ENCODE data around the gene ADCY4.
A peak's percentile ranks its signal among the peaks of the same experiment; 100 is the strongest.

ADCY4 gene

DNA sequence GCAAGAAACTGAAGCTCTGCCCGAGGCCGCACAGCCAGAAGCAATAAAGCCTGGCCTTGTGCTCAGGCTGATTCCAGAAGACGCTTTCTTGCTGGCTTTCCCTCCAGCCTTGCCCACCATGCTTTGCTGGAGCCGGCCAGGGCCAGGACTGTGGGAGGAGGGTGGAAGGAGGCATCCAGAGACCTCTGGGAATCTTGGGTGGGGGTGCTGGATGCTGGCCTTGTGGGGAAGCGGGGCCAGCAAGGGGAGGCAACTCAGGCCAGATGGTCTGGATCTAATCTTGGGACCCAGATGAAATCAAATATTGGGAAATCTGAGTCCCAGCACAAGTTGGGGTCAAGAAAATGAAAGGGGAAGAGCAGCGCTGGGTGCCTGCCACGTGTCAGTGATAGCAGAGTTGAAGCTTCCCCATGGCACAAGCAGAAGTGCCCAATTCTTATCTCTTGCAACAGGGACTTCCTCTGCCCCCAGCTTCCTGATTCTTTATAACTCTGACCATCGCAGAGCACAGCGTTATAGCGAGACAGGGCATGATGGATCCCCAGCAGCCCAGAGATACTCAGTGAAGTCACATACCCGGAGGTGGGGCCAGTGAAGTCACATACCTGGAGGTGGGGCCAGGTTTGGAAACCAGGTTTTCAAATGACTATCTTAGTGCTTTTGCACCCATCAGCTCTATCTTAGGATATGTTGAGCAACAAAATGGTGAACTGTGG lies 57.1 kb downstream of the ADCY4 start:
- Mint-ChIP-seq H3K9me3 (peaks cover 2% of the 10 kb centered on the region), H3K27me3 (no peaks in the 10 kb centered on the region), H3K4me3 (no peak overlapping the region), H3K4me1 (ENCODE audit: low read depth) (peaks cover 66% of the 10 kb centered on the region), H3K27ac (peak overlapping the region; percentile 70), H3K36me3 (ENCODE audit: low read depth) (no peaks in the 10 kb centered on the region)
- DNase-seq = no peak

DNA sequence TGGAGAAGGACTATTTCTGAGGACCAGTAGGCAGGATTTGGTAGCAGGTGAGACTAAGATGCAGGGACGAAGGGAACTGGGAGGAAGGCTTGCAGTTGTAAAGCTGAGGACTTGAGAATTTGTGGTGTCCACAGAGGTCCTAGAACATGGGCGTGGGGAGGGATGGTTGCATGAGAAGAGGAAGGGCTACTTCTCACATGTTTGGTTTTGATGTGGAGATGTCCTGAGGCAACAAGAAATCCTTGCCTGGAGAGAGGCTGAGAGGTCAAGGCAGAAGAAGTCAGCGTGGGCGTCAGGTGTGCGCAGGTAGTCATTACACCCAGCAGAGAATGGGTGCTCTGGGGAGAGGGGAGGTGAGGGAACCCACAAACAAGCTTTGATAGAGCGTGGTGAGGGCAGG lies 57.8 kb downstream of the ADCY4 start:
- Mint-ChIP-seq H3K27me3 (no peaks in the 10 kb centered on the region), H3K4me1 (ENCODE audit: low read depth) (peaks cover 73% of the 10 kb centered on the region), H3K4me3 (no peak overlapping the region), H3K27ac (peak overlapping the region; percentile 2), H3K36me3 (ENCODE audit: low read depth) (no peaks in the 10 kb centered on the region), H3K9me3 (peaks cover 2% of the 10 kb centered on the region)
- no peak for DNase-seq

DNA sequence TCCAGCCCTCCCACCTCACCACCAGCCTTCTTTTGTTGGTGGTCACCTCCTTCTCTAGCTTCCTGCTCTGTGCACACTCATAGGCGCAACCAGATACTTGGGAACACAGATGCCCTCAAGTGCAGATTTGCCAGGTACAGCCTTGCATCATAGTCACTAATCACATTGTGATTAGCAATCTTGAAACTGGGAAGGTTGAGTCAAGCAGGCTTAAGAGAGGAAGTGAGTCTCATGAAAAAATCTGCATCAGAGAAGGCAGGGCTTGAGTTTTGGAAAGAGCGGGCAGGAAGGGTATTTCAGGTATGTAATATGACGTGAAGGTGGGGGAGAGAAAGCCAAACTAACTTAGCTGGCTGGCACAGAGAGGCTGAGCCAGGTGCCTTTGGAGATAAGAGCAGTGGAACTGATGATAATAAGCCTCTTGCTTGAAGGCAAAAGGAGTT lies 60.7 kb downstream of the ADCY4 start:
- Mint-ChIP-seq H3K36me3 (ENCODE audit: low read depth) (peaks cover 13% of the 10 kb centered on the region), H3K4me3 (peak overlapping the region; percentile 28), H3K4me1 (ENCODE audit: low read depth) (peaks cover 77% of the 10 kb centered on the region), H3K27ac (peak overlapping the region; percentile 89), H3K9me3 (peaks cover 2% of the 10 kb centered on the region), H3K27me3 (no peaks in the 10 kb centered on the region)
- peak; percentile 71 for DNase-seq

DNA sequence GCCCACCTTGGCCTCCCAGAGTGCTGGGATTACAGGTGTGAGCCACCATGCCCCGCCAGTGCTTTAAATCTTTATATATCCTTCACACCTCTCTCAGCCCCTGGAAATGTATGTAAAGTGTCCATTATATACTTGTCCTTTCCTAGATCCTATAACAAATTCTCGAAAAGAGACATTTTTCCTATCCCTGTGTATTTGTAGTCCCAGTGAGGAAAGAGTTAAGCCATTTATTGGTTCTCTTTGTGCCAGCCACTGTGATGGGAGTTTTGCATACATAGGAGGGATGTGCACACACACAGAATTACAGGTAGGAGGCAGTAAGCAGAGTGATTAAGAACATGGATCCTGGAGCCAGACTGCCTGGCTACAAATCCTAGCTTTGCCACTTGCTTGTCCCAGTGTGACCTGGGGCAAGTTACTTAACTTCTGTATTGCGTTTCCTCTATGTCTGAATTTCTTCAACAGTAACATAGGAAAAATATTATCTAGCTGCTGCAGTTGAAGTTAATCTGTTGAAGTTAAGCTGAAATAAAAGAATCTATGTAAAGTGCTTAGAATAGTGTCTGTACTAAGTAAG lies 61.4 kb downstream of the ADCY4 start:
- H3K4me1 Mint-ChIP-seq (ENCODE audit: low read depth) = peaks cover 71% of the 10 kb centered on the region
- peaks cover 2% of the 10 kb centered on the region for H3K9me3 Mint-ChIP-seq
- DNase-seq = no peak
- peaks cover 19% of the 10 kb centered on the region for H3K36me3 Mint-ChIP-seq (ENCODE audit: low read depth)
- peak overlapping the region; percentile 13 for H3K4me3 Mint-ChIP-seq
- no peaks in the 10 kb centered on the region for H3K27me3 Mint-ChIP-seq
- peak overlapping the region; percentile 89 for H3K27ac Mint-ChIP-seq

DNA sequence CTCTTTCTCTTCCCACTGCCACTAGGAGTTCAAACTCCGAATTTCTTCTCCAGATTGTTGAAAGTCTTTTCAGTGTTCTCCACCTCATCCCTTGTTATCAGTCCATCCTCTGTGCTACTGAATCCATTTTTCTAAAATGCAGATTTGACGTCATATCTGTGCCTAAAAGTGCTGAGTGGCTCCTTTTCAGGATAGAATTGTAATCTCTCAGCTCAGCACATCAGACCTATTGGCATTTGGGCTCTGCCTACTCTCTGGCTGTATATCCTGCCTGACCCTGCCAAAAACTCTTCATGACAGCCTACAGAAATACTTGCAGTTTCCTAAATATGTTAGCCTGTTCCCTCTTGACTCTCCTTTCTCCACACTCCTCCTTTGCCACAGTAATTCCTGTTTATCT lies 62.4 kb downstream of the ADCY4 start:
- Mint-ChIP-seq H3K4me1 (ENCODE audit: low read depth) (peaks cover 61% of the 10 kb centered on the region), H3K9me3 (no peaks in the 10 kb centered on the region), H3K27me3 (no peaks in the 10 kb centered on the region), H3K36me3 (ENCODE audit: low read depth) (peaks cover 26% of the 10 kb centered on the region), H3K27ac (peak overlapping the region; percentile 95), H3K4me3 (peak overlapping the region; percentile 85)
- DNase-seq = no peak

DNA sequence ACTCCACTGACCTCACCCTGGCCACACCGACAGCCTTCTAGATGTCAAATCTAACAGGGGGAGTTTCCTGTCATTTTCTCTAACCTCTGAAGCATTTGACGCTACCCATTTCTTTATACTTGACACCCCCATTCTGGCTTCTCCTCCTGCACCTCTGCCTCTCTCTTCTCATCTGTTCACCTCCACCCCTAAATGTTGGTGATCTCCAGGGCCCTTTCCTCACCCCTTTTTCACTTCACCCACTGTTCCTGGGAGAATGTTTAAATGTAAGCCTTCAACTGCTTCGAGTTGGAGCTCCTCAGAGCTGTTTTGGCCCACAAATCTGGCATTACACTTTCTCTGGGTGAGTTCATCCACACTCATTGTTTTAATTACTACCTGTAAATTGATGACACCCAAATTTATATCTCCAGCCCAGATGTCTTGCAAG lies 63.0 kb downstream of the ADCY4 start:
- DNase-seq = no peak
- peaks cover 55% of the 10 kb centered on the region for H3K4me1 Mint-ChIP-seq (ENCODE audit: low read depth)
- H3K27ac Mint-ChIP-seq = peak overlapping the region; percentile 95
- H3K27me3 Mint-ChIP-seq = no peaks in the 10 kb centered on the region
- peaks cover 33% of the 10 kb centered on the region for H3K36me3 Mint-ChIP-seq (ENCODE audit: low read depth)
- no peaks in the 10 kb centered on the region for H3K9me3 Mint-ChIP-seq
- peak overlapping the region; percentile 85 for H3K4me3 Mint-ChIP-seq

DNA sequence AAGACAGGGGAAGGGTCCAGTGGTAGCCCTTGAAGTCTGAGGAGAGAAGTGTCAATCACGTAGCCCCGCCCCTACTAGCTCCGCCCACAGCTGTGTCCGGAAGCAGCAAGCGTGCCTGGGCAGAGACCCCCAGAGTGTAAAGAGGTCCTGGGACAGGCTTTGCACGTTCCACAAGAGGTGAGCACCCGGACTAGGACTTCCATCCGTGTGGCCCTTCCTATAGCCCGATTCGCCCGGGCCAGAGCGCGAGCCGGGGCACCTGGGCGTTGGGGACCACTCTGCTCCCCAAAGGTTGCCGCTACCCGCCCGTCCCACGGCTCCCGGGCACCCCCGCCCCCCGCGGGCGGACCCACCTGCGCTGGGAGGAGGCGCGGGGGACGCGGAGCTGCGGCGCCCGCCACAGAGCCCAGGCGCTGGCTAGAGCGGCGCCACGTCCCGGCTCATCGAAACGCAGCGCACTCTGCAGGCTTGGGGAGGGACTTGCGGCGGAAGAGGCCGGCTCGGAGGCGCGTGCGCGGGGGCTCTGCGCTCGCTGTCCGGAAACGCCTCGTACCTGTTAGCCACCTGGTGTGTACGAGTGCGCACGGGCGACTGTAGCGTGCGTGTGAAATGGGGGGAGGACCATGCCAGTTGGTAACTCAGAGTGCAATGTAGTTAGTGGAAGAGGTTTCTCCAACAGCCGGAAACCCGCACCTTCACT lies 63.6 kb downstream of the ADCY4 start, which contains the start of gene RABGGTA:
Gene RABGGTA, minus strand, starts transcription at position 464 of the 700 bp plus-strand sequence. CDS start 482 bp downstream, outside the sequence.
- Mint-ChIP-seq H3K4me1 (ENCODE audit: low read depth) (peaks cover 51% of the 10 kb centered on the region), H3K9me3 (no peaks in the 10 kb centered on the region), H3K36me3 (ENCODE audit: low read depth) (peaks cover 38% of the 10 kb centered on the region), H3K27ac (peak within 1 kb of the TSS; percentile 95), H3K27me3 (no peaks in the 10 kb centered on the region), H3K4me3 (peak within 1 kb of the TSS; percentile 85)
- DNase-seq = peak; percentile 90

DNA sequence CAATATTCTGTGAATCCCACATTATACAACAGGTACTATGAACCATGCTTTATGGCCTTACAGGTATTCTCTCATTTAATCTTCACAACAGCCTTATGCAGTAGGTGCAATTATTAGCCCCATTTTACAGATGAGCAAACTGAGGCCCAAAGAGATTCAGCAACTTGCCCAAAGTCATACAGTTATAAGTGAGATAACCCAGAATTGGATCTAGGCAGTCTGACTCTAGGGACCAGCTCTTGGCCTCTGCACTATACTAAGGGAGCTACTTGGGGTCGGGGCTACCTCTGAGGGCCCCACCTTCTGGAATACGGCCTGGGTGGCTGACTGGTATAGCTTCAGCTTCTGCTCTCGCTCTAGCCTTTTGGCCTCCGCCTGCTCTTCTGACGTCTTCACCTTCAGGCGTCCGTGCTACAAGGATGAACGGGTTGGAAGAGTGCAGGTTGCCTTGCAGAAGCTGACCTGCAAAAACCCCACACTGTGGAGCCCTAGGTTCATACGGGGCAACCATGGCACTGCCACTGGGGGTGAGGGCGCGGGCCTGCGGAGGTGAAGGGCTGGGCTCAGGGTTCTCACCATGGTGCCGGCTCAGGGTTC lies 64.2 kb downstream of the ADCY4 start:
- Mint-ChIP-seq H3K27ac (peak overlapping the region; percentile 95), H3K4me3 (peak overlapping the region; percentile 85), H3K36me3 (ENCODE audit: low read depth) (peaks cover 45% of the 10 kb centered on the region), H3K27me3 (no peaks in the 10 kb centered on the region), H3K9me3 (no peaks in the 10 kb centered on the region), H3K4me1 (ENCODE audit: low read depth) (peaks cover 49% of the 10 kb centered on the region)
- no peak for DNase-seq

DNA sequence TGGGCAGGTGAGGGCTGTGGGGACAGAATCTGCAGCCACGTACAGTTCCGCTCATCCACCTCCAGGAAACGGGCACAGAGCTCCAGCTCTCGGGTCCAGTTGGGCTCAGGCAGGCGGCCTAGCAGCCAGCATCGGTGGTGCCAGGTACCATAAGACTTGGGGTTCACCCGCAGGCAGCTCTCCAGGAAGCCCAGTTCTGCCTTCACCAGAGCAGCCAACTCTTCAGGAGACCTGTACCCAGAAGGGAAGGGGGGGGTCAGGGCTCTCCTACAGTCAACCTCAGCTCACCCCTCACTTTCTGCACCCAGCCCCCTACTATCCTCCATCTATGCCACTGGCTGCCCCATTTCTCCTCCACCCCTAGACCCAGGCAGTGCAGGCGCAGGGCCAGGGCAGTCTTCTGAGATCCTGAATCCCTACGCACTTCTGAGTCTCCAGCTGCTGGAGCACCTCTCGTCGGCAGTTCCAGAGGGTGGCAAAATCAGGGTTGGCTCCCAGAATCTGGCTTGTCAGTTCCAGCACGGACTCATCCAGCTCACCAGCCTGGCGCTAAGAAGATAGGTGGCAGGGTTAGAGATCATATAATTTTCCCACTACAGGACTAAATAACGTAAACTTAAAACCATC lies 64.8 kb downstream of the ADCY4 start:
- no peaks in the 10 kb centered on the region for H3K27me3 Mint-ChIP-seq
- DNase-seq = no peak
- H3K27ac Mint-ChIP-seq = peak overlapping the region; percentile 95
- H3K36me3 Mint-ChIP-seq (ENCODE audit: low read depth) = peaks cover 49% of the 10 kb centered on the region
- H3K4me3 Mint-ChIP-seq = peak overlapping the region; percentile 85
- H3K4me1 Mint-ChIP-seq (ENCODE audit: low read depth) = peaks cover 43% of the 10 kb centered on the region
- H3K9me3 Mint-ChIP-seq = no peaks in the 10 kb centered on the region

DNA sequence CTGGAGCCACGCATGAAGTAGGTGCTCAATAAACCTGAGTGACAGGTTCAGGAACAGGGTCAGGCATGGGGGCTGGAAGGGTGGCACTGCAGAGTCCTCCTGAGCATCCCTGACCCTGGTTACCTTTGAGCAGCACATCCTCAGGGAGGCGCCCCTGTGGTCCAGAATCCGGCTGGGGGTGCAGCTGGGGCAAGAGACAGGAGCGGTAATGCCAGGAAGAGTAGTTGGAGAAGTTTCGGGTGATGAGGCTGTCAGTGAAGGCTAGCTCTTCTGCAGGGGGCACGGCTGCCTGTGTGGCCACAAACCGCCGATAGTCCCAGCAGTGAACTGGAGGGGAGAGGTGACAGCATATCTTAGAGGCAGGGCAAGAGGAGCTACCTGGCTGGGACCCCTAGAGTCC lies 65.5 kb downstream of the ADCY4 start:
- H3K27me3 Mint-ChIP-seq = no peaks in the 10 kb centered on the region
- no peak for DNase-seq
- H3K4me1 Mint-ChIP-seq (ENCODE audit: low read depth) = peaks cover 40% of the 10 kb centered on the region
- H3K27ac Mint-ChIP-seq = no peak overlapping the region
- H3K4me3 Mint-ChIP-seq = no peak overlapping the region
- peaks cover 51% of the 10 kb centered on the region for H3K36me3 Mint-ChIP-seq (ENCODE audit: low read depth)
- H3K9me3 Mint-ChIP-seq = no peaks in the 10 kb centered on the region

Data from activated T-cell treated with anti-CD3 and anti-CD28 coated beads, Interleukin-2, amount 50 U/mL, for 24 hours (primary cell).